Measurements from ENCODE around the gene HACE1. TPM values are rescaled to one million over a fixed set of nuclear protein-coding genes. Genes with fewer than 3 reads are reported as not detected.
"Not testable (repeated sequence)": the region's sequence is repeated elsewhere in the genome, so short reads cannot be mapped to it uniquely, and the experiment has no call there.

Gene HACE1
- total RNA-seq, 6 donors from 2014 or later: 6.3 to 25.3 (median 14.7) TPM

- WGBS, 2 donors: 57 to 76% methylated on average over 1 of the region's 1 CpG
- ATAC-seq (ENCODE audit: low FRiP score in 2 of 2) (no peak), DNase-seq (no peak)
- no peak overlapping the region for H3K4me3 ChIP-seq
- H3K36me3 ChIP-seq: peaks cover 0 to 16% (median 3%) of the 10 kb centered on the region in 4 donors
- no peaks in the 10 kb centered on the region for H3K4me1 ChIP-seq
- no peaks in the 10 kb centered on the region for H3K27me3 ChIP-seq
- TF ChIP-seq POLR2AphosphoS5 (IDR thresholded peaks at IDR 0.05) (no peak), POLR2A (IDR thresholded peaks at IDR 0.05) (no peak), EP300 (IDR thresholded peaks at IDR 0.05) (no peak), CTCF (IDR thresholded peaks at IDR 0.05) (no peak)
- H3K27ac ChIP-seq: no peak overlapping the region
- H3K9me3 ChIP-seq: no peaks in the 10 kb centered on the region
Measured at GRCh38 chr6:104828478-104828877, 31.2 kb downstream of the HACE1 start.

- H3K36me3 ChIP-seq; ATAC-seq (ENCODE audit: low FRiP score in 2 of 2); H3K4me1 ChIP-seq; H3K9me3 ChIP-seq; DNase-seq; H3K27me3 ChIP-seq; H3K4me3 ChIP-seq; H3K27ac ChIP-seq: not testable (repeated sequence)
- WGBS, 2 donors: 94 to 95% methylated on average over 4 of the region's 4 CpGs
Measured at GRCh38 chr6:104820820-104821219, 38.9 kb downstream of the HACE1 start.

- Histone ChIP-seq H3K36me3 (peaks cover 0 to 4% (median 0%) of the 10 kb centered on the region in 4 donors), H3K27me3 (no peaks in the 10 kb centered on the region), H3K4me1 (no peaks in the 10 kb centered on the region), H3K27ac (no peak overlapping the region), H3K4me3 (no peak overlapping the region), H3K9me3 (no peaks in the 10 kb centered on the region)
- TF ChIP-seq POLR2AphosphoS5 (IDR thresholded peaks at IDR 0.05): no peak
- TF ChIP-seq CTCF (IDR thresholded peaks at IDR 0.05): no peak
- no peak for TF ChIP-seq POLR2A (IDR thresholded peaks at IDR 0.05)
- no peak for TF ChIP-seq EP300 (IDR thresholded peaks at IDR 0.05)
- DNase-seq (no peak), ATAC-seq (ENCODE audit: low FRiP score in 2 of 2) (no peak)
- WGBS, 2 donors: 80 to 90% methylated on average over 2 to 3 of the region's 3 CpGs
Measured at GRCh38 chr6:104816125-104816524, 43.6 kb downstream of the HACE1 start.

GRCh38 chr6:104814743-104815142 is 45.0 kb downstream of the HACE1 start:
- Histone ChIP-seq H3K4me3 (no peak overlapping the region), H3K36me3 (no peaks in the 10 kb centered on the region), H3K4me1 (no peaks in the 10 kb centered on the region), H3K9me3 (no peaks in the 10 kb centered on the region), H3K27me3 (no peaks in the 10 kb centered on the region), H3K27ac (no peak overlapping the region)
- TF ChIP-seq POLR2A (IDR thresholded peaks at IDR 0.05) (no peak), EP300 (IDR thresholded peaks at IDR 0.05) (no peak), CTCF (IDR thresholded peaks at IDR 0.05) (no peak), POLR2AphosphoS5 (IDR thresholded peaks at IDR 0.05) (no peak)
- WGBS, 2 donors: 94 to 95% methylated on average over 2 of the region's 2 CpGs
- DNase-seq (no peak), ATAC-seq (ENCODE audit: low FRiP score in 2 of 2) (no peak)

- DNase-seq (no peak), ATAC-seq (ENCODE audit: low FRiP score in 2 of 2) (no peak)
- no peaks in the 10 kb centered on the region for H3K36me3 ChIP-seq
- 95 to 96% methylated on average over 2 of the region's 2 CpGs for WGBS, 2 donors
- TF ChIP-seq POLR2A (IDR thresholded peaks at IDR 0.05) (no peak), CTCF (IDR thresholded peaks at IDR 0.05) (no peak), EP300 (IDR thresholded peaks at IDR 0.05) (no peak), POLR2AphosphoS5 (IDR thresholded peaks at IDR 0.05) (no peak)
- H3K27ac ChIP-seq: no peak overlapping the region
- H3K9me3 ChIP-seq: no peaks in the 10 kb centered on the region
- H3K27me3 ChIP-seq: no peaks in the 10 kb centered on the region
- H3K4me3 ChIP-seq: no peak overlapping the region
- no peaks in the 10 kb centered on the region for H3K4me1 ChIP-seq
Measured at GRCh38 chr6:104813552-104813951, 46.2 kb downstream of the HACE1 start.
